Measurements from ENCODE around the gene LMOD2.

Gene LMOD2

GRCh38 chr7:123673752-123674398, 18.2 kb downstream of the LMOD2 start:
- no peak for DNase-seq

- no peak for DNase-seq
These were observed 18.9 kb downstream of the LMOD2 start for GRCh38 chr7:123674399-123675180.

GRCh38 chr7:123675181-123675473, 19.5 kb downstream of the LMOD2 start:
- DNase-seq = no peak

- no peak for DNase-seq
These were observed 21.5 kb downstream of the LMOD2 start for GRCh38 chr7:123677061-123677715.

- DNase-seq = no peak
These were observed 23.9 kb downstream of the LMOD2 start for GRCh38 chr7:123679614-123680013.

GRCh38 chr7:123680580-123680979, 24.9 kb downstream of the LMOD2 start:
- no peak for DNase-seq

GRCh38 chr7:123681561-123681960, 25.9 kb downstream of the LMOD2 start:
- no peak for DNase-seq

GRCh38 chr7:123682690-123683089, 27.0 kb downstream of the LMOD2 start:
- peak in 2 of 5 experiments; percentile 4 to 52 for DNase-seq

GRCh38 chr7:123687161-123687560, 31.5 kb downstream of the LMOD2 start:
- no peak for DNase-seq

GRCh38 chr7:123687727-123688126, 32.1 kb downstream of the LMOD2 start:
- no peak for DNase-seq

- DNase-seq = no peak
These were observed 33.6 kb downstream of the LMOD2 start for GRCh38 chr7:123689250-123689649.

- no peak for DNase-seq
These were observed 34.9 kb downstream of the LMOD2 start for GRCh38 chr7:123690550-123690949.

GRCh38 chr7:123692471-123692877, 36.8 kb downstream of the LMOD2 start:
- DNase-seq = no peak

- DNase-seq = no peak
These were observed 40.4 kb downstream of the LMOD2 start for GRCh38 chr7:123695944-123696677.

GRCh38 chr7:123705211-123705901, 49.7 kb downstream of the LMOD2 start:
- DNase-seq = no peak

GRCh38 chr7:123709525-123709924, 53.9 kb downstream of the LMOD2 start:
- no peak for DNase-seq

- DNase-seq = peak in 1 of 5 experiments; percentile 6
These were observed 55.0 kb downstream of the LMOD2 start for GRCh38 chr7:123710683-123711082.

GRCh38 chr7:123711832-123712293, 56.2 kb downstream of the LMOD2 start:
- no peak for DNase-seq

GRCh38 chr7:123712619-123713018, 57.0 kb downstream of the LMOD2 start:
- DNase-seq = no peak

Measured in T-helper 2 cell (primary cell).